Stimulated activated CD8-positive, alpha-beta memory T cell treated with anti-CD3 and anti-CD28 coated beads, Interleukin-2, amount 100 ng/mL, for 1 hour (primary cell): ENCODE measurements around the gene NCKIPSD.

ENCODE experiments used
- DNase-seq, 2 donors: peaks; one replicate each; pipeline ENCODE4 v3.0.0-alpha.2; 2020; ENCODE audit warnings: low read depth in 2 of 2

Gene NCKIPSD

DNA sequence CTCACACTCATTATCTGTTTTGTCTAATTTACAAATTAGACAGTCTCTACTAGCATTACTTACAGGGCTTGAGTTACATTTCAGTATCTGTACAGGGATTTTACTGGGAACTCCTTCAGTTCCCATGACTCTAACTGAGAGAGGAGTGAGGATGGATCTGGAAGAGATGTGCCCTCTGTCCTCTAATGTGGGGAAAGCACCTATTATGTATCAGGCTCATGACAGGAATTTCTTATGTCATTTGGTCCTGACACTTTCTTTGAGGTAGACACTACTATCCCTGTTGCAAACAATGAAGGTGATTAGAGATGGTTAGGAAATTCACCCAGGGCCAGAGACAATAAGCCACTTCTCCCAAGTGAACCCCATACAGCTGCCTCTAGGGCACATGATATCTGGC, 10.9 kb upstream of the NCKIPSD start:
- DNase-seq = no peak

DNA sequence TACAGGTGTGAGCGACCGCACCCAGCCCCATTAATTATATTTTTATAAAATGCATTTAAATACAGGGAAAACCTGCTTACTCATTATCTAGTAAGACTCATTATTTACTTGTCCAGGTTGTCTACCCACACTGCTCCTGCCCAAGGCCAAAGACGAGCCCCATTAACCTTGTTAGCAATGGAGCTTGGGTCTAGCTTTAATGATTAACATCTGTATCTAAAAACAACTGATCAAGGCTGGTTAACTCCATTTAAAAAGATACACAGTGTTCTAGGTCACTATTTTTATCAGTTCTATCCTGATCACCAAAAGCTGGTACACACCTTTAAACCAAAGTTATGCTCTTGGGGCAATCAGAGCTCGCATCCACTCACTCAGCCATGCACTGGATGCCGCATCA, 10.4 kb upstream of the NCKIPSD start:
- DNase-seq = no peak

DNA sequence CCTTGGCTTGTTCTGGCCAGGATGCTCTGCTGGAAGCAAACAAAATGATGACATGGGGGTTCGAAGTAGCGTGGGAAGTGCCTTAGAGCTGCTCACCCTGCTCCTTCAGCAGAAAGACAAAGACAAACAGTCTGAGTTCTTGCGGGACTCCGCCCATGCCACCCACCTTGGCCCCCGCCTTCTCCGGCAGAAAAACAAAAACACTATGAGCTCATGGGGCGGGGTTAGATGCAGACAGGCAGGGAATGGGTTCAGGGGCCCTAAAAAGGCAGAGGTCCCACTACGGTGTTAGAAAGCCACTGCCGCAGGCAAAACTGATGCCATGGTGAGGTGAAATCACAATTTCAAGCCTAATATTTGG, 9.7 kb upstream of the NCKIPSD start:
- DNase-seq = no peak

DNA sequence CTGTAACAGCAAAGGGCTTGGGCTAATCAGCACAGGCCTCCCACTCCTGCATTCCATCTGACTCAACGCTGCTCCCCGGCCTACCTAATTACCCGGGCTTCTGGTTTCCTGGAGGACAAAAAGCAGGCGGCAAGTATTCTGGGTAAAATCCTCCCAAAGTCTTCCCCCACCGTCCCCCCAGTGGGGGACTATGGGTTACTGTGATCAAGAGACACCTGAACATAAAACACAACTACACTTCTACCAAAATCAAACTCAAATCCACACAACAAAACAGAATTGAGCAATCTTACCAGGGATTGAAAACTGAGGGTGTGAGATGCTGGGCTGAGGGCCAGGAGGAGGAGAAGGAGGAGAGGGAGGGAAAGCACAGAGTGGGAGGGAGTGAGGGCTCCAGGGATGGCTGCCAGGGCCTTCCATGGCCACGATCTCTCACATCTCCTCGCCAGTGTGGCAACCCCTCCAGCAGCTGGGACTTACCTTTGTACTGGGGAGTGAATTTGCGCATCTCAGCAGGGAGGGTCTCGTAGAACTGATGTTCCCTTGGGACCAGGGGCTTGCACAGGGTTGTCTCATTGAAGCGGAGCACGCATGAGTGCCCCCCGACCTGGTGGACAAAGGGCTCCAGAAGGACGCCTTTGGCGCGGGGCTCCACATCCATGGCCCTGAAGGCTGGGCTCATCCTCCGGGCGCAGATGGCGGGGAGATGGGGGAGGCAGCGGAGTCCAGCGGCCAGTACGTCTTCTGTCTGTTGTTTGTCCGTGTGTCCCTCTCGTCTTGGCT, 9.1 kb upstream of the NCKIPSD start:
- DNase-seq = no peak

DNA sequence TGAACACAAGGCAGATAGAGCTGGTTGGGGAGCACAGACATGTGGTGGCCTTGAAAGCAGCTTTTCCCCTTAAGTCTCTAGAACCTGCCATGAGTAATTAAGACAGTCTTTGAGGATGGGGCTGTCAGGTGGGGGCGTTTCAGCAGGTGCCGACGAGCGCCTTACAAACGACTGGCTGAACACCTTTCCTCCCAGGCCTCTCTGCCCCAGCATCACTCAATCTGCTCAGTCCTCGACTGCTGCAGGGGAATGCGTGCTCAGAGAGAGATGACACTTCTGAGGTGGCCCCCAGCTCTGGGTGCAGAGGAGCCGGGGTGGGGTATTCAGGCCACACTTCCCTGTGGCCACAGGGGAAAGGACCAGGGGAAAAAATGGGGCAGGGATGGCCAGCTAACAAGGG, 8.1 kb upstream of the NCKIPSD start:
- DNase-seq = no peak

DNA sequence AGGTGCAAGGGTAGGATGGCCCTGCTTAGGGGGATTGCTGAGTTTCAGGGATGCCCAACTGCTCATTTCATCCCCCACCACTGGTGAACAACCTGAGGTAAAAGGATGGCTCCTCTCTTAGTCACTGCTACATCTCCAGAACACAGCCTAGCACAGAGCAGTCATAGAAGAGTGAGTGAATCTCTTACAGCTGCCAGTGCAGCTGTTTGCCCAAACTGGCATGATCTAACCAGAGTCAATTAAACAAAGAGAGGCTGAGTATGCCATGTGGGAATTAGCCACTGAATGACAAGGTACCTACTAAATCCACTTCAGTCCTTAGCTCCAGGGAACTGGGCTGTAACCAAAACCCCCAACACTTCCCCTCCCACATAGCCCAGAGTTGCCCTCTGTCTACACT, 6.8 kb upstream of the NCKIPSD start:
- DNase-seq = no peak

DNA sequence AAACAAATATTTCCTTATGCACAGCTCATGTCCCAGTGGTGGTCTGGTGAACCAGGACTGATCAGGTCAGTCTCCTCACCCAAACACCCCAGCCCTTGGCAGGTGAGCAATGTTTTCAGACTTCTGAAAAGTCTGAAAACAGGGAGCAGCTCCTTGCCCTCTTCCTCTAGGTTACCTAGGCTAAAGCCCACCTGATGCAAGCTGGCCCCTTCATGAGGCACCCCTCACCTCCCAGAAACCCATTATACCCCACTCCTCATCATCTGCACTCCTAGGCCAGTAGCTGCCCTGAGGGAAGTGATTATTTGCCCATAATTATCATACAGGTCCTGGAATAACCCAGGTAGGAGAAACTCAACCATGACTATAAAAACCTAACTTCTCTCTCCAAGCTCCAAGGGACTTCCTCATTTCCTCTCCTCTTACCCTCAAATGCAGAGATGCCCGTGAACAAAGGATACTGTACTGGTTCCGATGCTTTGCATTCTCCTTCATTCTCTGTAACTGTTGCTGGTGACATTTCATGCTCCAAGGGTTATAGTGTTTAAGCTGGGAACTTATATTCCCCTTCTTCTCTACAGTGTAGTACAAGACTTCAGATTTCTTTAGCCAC, 5.2 kb upstream of the NCKIPSD start:
- no peak for DNase-seq

DNA sequence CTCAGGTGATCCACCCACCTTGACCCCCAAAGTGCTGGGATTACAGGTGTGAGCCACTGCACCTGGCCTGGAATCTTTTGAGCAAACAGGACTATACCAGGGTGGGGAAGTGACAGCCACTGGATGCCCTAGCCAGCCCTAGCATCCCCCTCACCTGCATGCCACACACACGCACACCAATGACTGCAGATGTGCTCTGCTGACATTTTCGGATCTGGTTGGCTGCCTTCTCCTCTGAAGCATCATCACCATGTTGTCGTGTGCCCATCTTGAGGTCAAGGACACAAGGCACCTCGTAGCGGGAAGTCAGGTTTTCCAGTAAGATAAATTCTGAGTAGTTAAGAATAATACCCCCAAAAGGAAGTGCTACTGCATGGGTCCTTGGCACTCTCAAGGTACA, 3.7 kb upstream of the NCKIPSD start:
- DNase-seq = no peak

DNA sequence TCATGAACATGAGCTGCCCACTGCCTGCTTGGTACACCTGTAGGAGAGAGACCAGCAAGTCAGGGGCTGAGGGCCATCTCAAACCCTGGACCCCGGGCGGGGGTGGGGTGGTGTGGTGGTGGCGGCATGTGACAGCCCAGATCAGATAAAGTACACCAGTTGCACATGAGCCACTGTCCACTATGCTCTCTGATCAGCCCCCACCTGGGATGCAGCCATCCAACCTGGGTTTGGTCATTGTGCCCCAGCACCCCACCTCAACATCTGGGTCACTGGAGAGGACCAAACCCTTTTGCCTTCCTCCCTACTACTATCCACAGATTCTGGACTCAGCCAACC, 3.0 kb upstream of the NCKIPSD start:
- DNase-seq = no peak

DNA sequence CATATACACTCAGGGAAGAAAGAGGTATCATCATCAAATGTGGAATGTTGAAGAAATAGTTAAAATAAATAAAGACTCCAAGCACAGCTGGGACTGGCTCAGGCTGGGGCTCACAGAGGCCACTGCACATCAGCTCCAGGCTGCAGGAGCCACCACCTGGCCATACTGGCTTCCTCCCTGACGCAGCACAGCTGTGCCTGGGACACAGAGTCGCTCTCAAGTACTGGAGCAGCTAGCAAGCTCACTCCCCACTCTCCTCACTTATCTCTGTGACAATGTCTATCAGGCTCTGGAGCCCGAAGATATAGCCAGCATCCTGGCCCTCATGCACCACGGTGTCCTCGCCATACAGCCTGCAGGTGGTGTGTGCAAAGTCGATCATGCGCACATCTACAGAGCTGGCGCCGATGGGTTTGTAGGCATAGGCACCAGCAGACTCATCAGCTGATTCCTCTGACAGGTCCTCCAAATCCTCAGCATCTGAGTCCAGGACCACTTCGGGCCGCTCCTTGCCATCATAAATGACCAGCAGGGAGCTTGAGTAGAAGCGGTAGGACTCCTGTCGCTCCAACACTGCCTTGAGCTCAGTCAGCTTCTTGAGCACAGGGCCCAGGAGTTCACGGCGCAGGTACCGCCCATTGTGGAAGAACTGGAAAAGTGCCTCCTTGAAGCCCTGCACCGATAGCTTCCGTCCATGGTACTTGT, 2.5 kb upstream of the NCKIPSD start:
- DNase-seq = no peak

DNA sequence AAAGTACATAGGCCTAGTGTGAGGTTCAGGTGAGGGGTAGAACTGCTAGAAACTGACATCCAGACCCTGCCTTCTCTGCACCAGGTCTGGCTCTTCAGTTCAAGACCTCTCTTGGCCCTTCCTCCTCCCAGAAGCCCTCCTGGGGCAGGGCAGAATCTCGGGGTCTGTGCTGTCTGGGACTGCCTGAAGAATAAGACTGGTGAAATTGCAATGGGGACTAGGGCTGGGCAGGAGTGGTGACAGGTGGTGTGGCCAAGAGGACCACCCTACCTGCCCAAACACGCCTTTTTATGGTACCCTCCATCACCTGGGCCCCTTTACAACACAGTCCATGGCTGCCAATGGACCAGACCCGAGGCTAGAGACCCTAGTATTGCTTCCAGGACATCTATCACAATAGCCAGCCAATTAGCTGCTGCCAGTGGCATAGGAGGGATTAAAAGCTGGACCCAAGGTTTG, 1.5 kb upstream of the NCKIPSD start:
- no peak for DNase-seq

DNA sequence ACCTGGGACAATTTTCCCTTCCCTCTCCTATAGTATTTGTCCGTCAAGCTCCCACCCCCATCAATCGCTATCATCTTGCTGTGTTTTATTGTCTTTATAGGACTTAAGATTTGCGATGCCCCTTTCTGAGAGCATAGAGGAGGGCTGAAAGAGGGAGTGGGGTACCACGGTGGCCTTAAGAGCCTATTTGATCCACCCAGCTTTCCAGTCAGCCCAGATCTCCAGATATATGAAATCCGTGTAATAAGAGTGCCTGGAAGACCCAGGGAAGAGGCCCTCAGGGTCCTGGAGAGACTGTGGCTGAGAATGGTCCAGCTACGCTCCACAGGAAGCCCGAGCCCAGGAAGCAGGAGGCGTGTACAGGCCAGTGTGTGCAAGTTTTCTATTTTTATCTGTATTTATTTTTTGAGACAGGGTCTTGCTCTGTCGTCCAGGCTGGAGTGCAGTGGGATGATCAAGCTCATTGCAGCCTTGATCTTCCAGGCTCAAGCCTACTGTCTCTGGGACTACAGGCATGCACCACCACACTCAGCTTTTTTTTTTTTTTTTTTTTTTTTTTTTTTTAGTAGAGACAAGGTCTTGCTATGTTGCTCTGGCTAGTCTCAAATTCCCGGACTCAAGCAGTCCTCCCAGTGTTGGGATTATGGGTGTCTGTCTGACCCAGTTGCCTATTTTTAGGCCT, 964 bp upstream of the NCKIPSD start:
- no peak for DNase-seq

DNA sequence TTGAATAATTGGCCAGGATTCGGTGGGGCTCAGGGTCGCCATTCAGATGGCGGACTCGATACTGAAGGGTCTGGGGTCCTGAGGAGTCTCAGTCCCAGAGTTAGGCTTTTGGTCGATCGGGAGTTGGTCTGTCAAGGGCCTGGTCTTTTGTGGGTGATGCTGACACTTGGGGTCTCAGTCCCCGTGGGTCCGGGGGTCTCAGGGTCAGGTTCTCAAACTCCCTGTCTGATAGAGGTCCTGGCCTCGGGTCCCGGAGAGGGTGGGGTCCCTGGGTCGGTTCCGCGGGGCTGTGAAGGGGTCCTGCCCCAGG, 467 bp downstream of the NCKIPSD start:
- no peak for DNase-seq

DNA sequence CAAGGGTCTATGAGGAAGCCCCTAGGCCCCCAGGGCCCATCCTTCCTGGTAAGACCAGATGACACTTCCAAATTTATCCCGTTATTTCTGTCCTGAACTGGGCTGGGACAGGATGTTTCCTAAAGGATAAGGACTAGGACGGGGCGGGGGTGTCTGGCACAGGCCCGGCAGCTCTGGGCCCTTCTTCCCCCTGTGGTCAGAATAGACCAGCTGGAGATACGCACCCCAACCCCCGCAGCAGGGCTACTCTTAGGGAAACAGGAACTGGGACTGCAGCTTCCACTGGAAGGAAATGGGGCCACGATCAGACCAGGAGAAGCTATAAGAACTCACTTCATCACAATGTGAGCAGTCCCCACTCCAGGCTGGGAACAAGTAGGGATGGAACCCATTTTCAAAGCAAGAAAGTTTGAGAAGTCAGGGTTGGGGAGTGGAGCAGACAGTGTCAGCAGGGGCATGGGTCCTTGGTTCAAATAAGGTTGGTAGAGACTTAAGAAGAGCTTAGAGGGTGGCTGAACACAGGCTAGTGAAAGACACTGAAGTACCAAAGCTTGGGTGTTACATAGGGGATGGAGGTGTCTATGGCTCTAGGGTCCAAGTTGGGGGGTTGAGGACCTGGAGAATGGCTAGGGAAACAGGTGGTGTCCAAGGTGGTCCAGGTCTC, 1.1 kb downstream of the NCKIPSD start:
- DNase-seq = no peak

DNA sequence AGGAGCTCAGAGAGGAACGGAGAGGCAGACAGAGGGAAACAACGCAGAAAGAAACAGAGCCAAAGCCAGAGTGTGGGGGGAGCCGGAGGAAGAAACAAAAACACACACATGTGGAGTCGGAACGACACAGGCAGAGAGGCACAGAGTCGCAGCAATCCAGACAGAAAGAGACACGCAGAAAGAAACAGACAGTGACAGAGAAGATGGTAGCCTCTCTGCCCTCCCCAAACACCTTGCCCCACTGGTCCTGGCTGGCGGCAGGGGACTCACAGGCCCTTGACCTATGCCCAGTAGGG, 1.7 kb downstream of the NCKIPSD start:
- no peak for DNase-seq

DNA sequence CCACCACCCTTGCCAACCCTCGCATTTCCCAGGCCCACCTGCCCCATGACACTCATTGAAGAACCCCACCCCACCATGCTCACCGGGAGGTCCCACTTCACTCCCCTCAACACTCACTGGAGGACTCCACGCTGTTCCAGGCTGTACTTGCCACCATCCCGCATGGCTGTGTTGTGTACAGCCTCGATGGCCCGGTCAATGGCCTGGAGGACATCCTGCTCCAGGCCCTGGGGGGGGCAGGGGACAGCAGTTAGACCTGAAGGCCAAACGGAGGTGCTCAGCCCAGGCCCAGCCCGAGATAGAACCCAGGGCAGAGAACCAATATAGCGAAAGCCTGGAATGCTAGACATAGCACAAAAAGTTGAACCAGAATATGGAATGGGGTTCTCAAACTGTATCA, 2.9 kb downstream of the NCKIPSD start:
- no peak for DNase-seq

DNA sequence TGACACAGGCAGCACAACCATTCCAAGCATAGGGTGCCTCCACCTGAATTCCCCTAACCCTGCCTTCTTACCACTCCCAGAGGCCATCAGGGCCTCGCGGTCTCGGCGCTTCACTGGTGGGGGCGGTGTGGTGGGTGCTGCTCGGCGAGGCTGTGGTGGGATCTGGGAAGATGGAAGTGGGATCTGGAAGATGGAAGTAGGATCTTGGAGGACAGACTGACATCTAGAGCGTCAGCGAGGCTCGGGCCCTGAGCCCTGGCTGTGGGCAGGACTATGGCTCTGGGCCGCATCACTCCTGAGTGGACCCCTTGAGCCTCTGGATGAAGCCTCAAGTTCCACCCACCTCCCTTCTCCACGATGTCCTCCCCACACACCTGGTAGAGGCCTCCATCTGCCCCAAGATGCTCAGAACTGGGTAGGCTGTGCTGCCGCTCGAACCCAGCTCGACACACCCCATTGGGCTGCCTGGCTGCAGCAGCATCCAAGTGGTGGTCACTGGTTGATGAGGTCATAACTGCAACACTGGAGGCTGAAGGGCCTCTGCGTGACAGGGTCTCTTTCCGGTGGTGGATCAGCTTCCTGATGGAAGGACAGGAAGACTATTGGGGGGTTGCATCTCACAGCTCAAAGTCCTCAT, 3.6 kb downstream of the NCKIPSD start:
- no peak for DNase-seq

DNA sequence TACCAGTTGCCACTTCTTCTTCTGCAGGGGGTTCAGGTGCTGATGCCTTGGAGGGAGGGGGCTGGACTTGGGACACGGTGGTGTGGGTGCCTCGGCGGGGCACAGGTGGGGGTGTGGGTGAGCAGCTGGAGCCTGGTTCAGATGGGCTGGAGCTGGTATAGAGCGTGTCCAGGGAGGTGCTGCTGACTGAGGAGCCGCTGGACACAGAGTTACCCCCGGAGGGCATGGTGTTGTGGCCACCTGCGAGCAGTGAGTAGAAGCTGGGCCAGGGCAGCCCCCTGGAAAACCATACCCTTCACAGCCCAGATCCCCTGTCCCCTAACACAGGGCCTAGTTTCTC, 4.2 kb downstream of the NCKIPSD start:
- no peak for DNase-seq

DNA sequence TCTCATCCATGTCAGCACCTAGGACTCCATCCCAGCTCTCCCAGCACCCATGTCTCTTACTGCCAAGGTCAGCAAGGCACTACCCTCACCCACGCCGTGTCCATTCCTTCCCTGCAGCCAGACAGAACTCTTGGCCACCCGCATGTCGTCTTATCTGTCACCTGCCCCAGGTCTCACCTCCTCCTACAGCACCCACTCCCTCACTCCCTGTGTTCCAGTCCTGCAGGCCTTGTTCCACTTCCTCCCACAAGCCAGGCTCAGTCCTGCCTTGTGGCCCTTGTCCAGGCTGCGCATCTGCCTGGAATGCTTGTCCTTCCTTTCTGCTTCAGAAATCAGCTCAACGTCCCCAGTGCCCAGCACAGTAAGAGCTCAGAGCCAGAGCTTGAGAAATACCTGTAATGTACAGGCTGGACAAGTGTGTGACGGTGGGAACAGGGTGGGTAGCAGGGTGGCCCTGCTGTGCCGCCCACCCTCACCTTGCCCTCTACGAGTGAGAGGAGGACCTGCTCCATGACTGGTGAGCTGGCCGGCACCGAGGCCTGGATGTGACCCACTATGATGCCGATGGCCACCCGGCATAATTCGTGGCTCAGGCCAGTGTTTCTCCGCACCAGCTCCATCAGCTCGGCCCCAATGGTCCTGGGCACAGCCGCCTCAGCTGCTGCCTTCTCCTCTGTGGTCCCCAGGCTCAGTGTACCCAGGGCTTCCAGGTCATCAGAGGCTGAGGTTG, 4.7 kb downstream of the NCKIPSD start:
- no peak for DNase-seq

DNA sequence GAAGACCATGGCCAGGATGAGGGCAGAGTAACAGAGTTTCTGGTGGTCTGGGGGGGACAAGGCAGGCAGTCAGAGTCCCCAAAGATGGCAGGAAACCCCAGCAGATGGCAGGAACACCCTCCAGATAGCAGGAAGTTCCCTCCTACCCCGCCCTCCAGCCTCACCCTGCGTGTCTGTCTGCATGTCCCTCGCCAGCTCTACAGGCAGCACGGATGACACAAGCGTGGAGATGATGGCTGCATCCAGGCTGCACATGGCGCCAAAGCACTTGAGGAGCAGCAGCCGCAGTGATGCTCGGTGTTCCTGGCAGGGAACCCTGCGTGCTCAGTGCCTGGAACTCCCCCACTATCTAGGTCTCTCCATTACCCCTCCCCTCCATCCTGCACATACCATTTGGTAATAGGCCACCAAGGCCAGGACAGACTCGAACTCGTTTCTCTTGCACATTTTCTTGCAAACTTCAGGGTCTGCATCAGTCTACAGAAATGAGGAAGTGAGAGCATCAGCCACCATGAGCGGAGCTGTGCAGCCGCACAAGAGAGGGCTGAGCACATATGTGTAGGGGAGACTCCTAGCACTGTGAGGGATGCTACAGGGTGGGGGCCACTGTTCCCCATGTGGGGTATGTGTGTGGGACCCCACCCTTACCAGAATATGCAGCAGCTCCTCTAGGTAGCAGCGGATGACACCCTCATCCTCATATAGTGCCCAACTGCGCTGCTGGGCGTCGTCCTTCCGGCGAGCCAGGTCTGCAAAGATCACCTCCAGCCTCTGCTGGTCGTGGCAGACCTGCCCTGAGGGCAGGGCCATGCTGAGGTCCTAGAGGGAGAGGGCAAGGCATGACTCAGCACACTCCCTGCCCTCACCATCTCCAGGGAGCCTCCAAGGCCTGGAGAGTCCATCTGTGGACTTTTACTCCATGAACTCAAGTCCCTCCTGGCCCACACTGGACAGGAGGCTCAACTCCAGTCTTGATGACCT, 6.0 kb downstream of the NCKIPSD start:
- no peak for DNase-seq
